DOHH2 (cell line): Measurements from ENCODE around the gene ZBED5.

Source experiments
- H3F3A ChIP-seq: fragments of 200-600 bp; sonication (generic), shearing (Covaris generic); 2 replicates; pipeline ENCODE4 v1.6.0; 2016; ENCODE audit warnings: antibody characterized with exemption, mild to moderate bottlenecking; ENCODE audit not compliant: control insufficient read depth, insufficient read depth
- H3K27ac ChIP-seq: fragments of 200-600 bp; sonication (generic); 2 replicates; pipeline ENCODE4 v1.5.1; 2014; ENCODE audit warnings: low read depth, mild to moderate bottlenecking, low read length, moderate library complexity
- H3K27me3 ChIP-seq: fragments of 200-600 bp; sonication (generic); 2 replicates; pipeline ENCODE4 v1.6.1; 2014; ENCODE audit warnings: mild to moderate bottlenecking, low read length, mixed read lengths; ENCODE audit not compliant: control insufficient read depth
- H3K36me3 ChIP-seq: fragments of 200-600 bp; sonication (generic); 2 replicates; pipeline ENCODE4 v1.6.1; 2014; ENCODE audit warnings: mild to moderate bottlenecking, low read length, moderate library complexity, mixed read lengths; ENCODE audit not compliant: control insufficient read depth
- H3K4me1 ChIP-seq: fragments of 200-600 bp; sonication (generic); 2 replicates; pipeline ENCODE4 v1.6.1; 2014; ENCODE audit warnings: mild to moderate bottlenecking, low read length, mixed read lengths; ENCODE audit not compliant: control insufficient read depth
- H3K4me2 ChIP-seq: fragments of 200-600 bp; sonication (generic); 2 replicates; pipeline ENCODE4 v1.6.0; 2014; ENCODE audit warnings: mild to moderate bottlenecking, low read length, moderate library complexity
- H3K4me3 ChIP-seq: fragments of 200-600 bp; sonication (generic); 2 replicates; pipeline ENCODE4 v1.5.1; 2014; ENCODE audit warnings: mild to moderate bottlenecking, low read length, mixed read lengths
- H3K79me2 ChIP-seq: fragments of 200-600 bp; sonication (generic); 2 replicates; pipeline ENCODE4 v1.6.1; 2014; ENCODE audit warnings: mild to moderate bottlenecking, low read length, mixed read lengths; ENCODE audit not compliant: control insufficient read depth
- H3K9me2 ChIP-seq: fragments of 200-600 bp; sonication (generic); replicated peaks from 2 replicates; pipeline ENCODE4 v1.6.1; 2014; ENCODE audit warnings: mild to moderate bottlenecking, low read length, mixed read lengths; ENCODE audit not compliant: control insufficient read depth
- H3K9me3 ChIP-seq: fragments of 200-600 bp; sonication (generic); 2 replicates; pipeline ENCODE4 v1.6.1; 2014; ENCODE audit warnings: antibody characterized with exemption, low read length, mixed read lengths; ENCODE audit not compliant: control insufficient read depth, insufficient read depth
- H4K20me1 ChIP-seq: fragments of 200-600 bp; sonication (generic); 2 replicates; pipeline ENCODE4 v1.6.0; 2014; ENCODE audit warnings: low read depth, mild to moderate bottlenecking, antibody characterized with exemption, low read length, moderate library complexity; ENCODE audit not compliant: control insufficient read depth, insufficient read depth
- EZH2phosphoT487 ChIP-seq: fragments of 200-600 bp; sonication (generic); IDR thresholded peaks from 2 replicates; pipeline ENCODE4 v1.6.1; 2017; ENCODE audit warnings: borderline replicate concordance, mild to moderate bottlenecking, antibody characterized with exemption, low read length, moderate library complexity, mixed read lengths
- TF ChIP-seq, protein P1 (sequence below): fragments of 200-600 bp; sonication (generic); IDR thresholded peaks from one replicate; pipeline ENCODE4 v1.5.1; 2014; ENCODE audit warnings: antibody characterized with exemption, mild to moderate bottlenecking, low read depth, low read length; ENCODE audit not compliant: poor library complexity, severe bottlenecking

The ZBED5 gene

GRCh38 chr11:10895285-10895684 lies 37.4 kb upstream of the ZBED5 start:
- H3K79me2 ChIP-seq, result no peaks in the 10 kb centered on the region

DNA sequence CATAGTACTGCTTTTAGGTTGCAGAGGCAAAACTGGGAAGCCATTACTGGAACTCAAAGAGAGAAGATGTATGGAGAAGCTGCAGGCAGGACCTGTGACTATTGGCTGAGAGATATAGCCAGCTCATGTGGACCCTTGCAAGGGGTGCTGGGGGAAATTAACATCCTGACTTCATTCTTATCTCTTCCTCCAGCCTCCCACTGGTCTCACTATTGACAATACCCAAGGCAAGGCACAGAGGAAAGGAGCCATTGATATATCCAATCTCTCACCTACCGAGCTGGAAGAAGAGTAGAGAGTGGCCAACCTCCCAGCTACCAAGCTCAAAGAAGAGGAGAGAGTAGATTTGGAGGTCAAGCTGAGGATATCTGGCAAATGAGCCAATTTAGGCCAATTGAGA lies 36.8 kb upstream of the ZBED5 start:
- Histone ChIP-seq H3K9me3 (no peaks in the 10 kb centered on the region; the same call in 1 of the 2 replicates), H3K27me3 (no peaks in the 10 kb centered on the region), H3K4me1 (peaks cover 3% of the 10 kb centered on the region; the same call in 1 of the 2 replicates), H3K4me3 (no peak overlapping the region), H3F3A (no peaks in the 10 kb centered on the region), H3K4me2 (no peak overlapping the region), H3K9me2 (no peaks in the 10 kb centered on the region), H3K79me2 (no peaks in the 10 kb centered on the region), H4K20me1 (no peaks in the 10 kb centered on the region), H3K27ac (no peak overlapping the region), H3K36me3 (no peaks in the 10 kb centered on the region)
- TF ChIP-seq EZH2phosphoT487, result no peak
- TF ChIP-seq, protein P1, sequence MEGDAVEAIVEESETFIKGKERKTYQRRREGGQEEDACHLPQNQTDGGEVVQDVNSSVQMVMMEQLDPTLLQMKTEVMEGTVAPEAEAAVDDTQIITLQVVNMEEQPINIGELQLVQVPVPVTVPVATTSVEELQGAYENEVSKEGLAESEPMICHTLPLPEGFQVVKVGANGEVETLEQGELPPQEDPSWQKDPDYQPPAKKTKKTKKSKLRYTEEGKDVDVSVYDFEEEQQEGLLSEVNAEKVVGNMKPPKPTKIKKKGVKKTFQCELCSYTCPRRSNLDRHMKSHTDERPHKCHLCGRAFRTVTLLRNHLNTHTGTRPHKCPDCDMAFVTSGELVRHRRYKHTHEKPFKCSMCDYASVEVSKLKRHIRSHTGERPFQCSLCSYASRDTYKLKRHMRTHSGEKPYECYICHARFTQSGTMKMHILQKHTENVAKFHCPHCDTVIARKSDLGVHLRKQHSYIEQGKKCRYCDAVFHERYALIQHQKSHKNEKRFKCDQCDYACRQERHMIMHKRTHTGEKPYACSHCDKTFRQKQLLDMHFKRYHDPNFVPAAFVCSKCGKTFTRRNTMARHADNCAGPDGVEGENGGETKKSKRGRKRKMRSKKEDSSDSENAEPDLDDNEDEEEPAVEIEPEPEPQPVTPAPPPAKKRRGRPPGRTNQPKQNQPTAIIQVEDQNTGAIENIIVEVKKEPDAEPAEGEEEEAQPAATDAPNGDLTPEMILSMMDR, result no peak

More at GRCh38 chr11:10895285-10895684, 37.4 kb upstream of the ZBED5 start:
- Histone ChIP-seq H3K27ac (no peak overlapping the region), H3K4me3 (no peak overlapping the region), H3K4me2 (no peak overlapping the region), H3K9me3 (no peaks in the 10 kb centered on the region), H3K9me2 (no peaks in the 10 kb centered on the region), H4K20me1 (no peaks in the 10 kb centered on the region), H3K4me1 (peaks cover 3% of the 10 kb centered on the region; the same call in 1 of the 2 replicates), H3K27me3 (no peaks in the 10 kb centered on the region), H3F3A (no peaks in the 10 kb centered on the region), H3K36me3 (no peaks in the 10 kb centered on the region)
- TF ChIP-seq, protein P1, result no peak
- no peak for TF ChIP-seq EZH2phosphoT487

GRCh38 chr11:10893714-10894151 lies 35.9 kb upstream of the ZBED5 start:
- Histone ChIP-seq H3K9me2 (no peaks in the 10 kb centered on the region), H3F3A (no peaks in the 10 kb centered on the region), H4K20me1 (no peaks in the 10 kb centered on the region), H3K9me3 (no peaks in the 10 kb centered on the region; the same call in 1 of the 2 replicates), H3K4me3 (no peak overlapping the region), H3K36me3 (no peaks in the 10 kb centered on the region), H3K4me2 (no peak overlapping the region), H3K79me2 (no peaks in the 10 kb centered on the region), H3K4me1 (peaks cover 3% of the 10 kb centered on the region; the same call in 1 of the 2 replicates), H3K27me3 (no peaks in the 10 kb centered on the region), H3K27ac (no peak overlapping the region)
- TF ChIP-seq, protein P1, result no peak
- TF ChIP-seq EZH2phosphoT487, result no peak
